Endothelial cell of hepatic sinusoid (primary cell): ENCODE measurements around the gene HSD17B4.
"Not testable (repeated sequence)": the region's sequence is repeated elsewhere in the genome, so short reads cannot be mapped to it uniquely, and the experiment has no call there.

Source experiments
- in situ Hi-C: cut with HindIII; loops from 2 replicates; pipeline ENCODE4 v1.10.0; 2017; ENCODE audit warnings: low sequenced_read_pairs

The HSD17B4 gene

GRCh38 chr5:119452373-119453039, at the start of gene HSD17B4:
TSS of gene HSD17B4 (plus strand) at chr5:119452497. CDS start at chr5:119452576, 79 bp downstream.
- in situ Hi-C loops: no loop called here

GRCh38 chr5:119402555-119402954, 49.7 kb upstream of the HSD17B4 start:
- in situ Hi-C loops: no loop called here

GRCh38 chr5:119404033-119404432, 48.3 kb upstream of the HSD17B4 start:
- in situ Hi-C loops: no loop called here

- in situ Hi-C loops: no loop called here
Measured at GRCh38 chr5:119405419-119405818, 46.9 kb upstream of the HSD17B4 start.

- in situ Hi-C loops: no loop called here
Measured at GRCh38 chr5:119406551-119407110, 45.7 kb upstream of the HSD17B4 start.

GRCh38 chr5:119409235-119409815, 43.0 kb upstream of the HSD17B4 start:
- in situ Hi-C loops: no loop called here

GRCh38 chr5:119410448-119411159, 41.7 kb upstream of the HSD17B4 start:
- in situ Hi-C loops: loop anchor here (5.0 kb wide), 1 partner anchor 73 kb away; no protein-coding TSS in a partner anchor

GRCh38 chr5:119411361-119412278, 40.7 kb upstream of the HSD17B4 start:
- in situ Hi-C loops: loop anchor here (5.0 kb wide), 1 partner anchor 74 kb away; no protein-coding TSS in a partner anchor

GRCh38 chr5:119412279-119413227, 39.7 kb upstream of the HSD17B4 start:
- in situ Hi-C loops: loop anchor here (5.0 kb wide), 1 partner anchor 75 kb away; no protein-coding TSS in a partner anchor

GRCh38 chr5:119414124-119414734, 38.1 kb upstream of the HSD17B4 start:
- in situ Hi-C loops: loop anchor here (5.0 kb wide), 1 partner anchor 77 kb away; no protein-coding TSS in a partner anchor

GRCh38 chr5:119417891-119418605, 34.2 kb upstream of the HSD17B4 start:
- in situ Hi-C loops: no loop called here

GRCh38 chr5:119418606-119419100, 33.6 kb upstream of the HSD17B4 start:
- in situ Hi-C loops: no loop called here

- in situ Hi-C loops: no loop called here
Measured at GRCh38 chr5:119420169-119420568, 32.1 kb upstream of the HSD17B4 start.

- in situ Hi-C loops: no loop called here
Measured at GRCh38 chr5:119426057-119426456, 26.2 kb upstream of the HSD17B4 start.

- in situ Hi-C loops: no loop called here
Measured at GRCh38 chr5:119427060-119427459, 25.2 kb upstream of the HSD17B4 start.

- in situ Hi-C loops: not testable (repeated sequence)
Measured at GRCh38 chr5:119427596-119427995, 24.7 kb upstream of the HSD17B4 start.

GRCh38 chr5:119428166-119428565, 24.1 kb upstream of the HSD17B4 start:
- in situ Hi-C loops: not testable (repeated sequence)

GRCh38 chr5:119428574-119428973, 23.7 kb upstream of the HSD17B4 start:
- in situ Hi-C loops: not testable (repeated sequence)
